ENCODE measurements around the gene ITCH.
"Not testable (repeated sequence)": the region's sequence is repeated elsewhere in the genome, so short reads cannot be mapped to it uniquely, and the experiment has no call there.

The ITCH gene

DNA sequence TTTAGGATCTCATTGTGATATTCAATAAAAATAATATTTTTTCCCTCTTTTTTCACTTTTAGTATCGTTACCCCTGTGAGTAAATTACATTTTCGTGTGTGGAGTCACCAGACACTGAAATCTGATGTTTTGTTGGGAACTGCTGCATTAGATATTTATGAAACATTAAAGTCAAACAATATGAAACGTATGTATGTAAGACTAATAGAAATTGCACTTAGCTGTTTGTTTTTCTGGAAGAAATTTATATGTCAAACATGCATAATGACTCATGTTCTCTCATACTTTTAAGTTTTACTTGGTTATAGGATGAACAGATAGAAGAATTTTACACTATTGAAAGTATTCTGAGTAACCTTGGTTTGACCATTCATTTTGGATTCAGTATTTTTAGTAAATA is 49.4 kb downstream of the ITCH start:
- in situ Hi-C loops (cut with HindIII; ENCODE audit: low sequenced_read_pairs), result no loop called here

DNA sequence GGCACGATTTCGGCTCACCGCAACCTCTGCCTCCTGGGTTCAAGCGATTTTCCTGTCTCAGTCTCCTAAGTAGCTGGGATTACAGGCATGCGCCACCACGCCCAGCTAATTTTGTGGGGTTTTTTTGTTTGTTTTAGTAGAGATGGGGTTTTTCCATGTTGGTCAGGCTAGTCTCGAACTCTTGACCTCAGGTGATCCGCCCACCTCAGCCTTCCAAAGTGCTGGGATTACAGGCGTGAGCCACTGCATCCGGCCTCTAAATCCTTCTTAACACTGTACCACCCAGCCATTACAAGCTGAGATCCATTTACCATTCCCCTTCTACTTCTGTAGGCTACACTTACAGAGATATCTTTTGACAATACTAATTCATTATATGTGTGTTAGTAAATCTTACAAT is 51.5 kb downstream of the ITCH start:
- in situ Hi-C loops (cut with HindIII; ENCODE audit: low sequenced_read_pairs), result not testable (repeated sequence)

DNA sequence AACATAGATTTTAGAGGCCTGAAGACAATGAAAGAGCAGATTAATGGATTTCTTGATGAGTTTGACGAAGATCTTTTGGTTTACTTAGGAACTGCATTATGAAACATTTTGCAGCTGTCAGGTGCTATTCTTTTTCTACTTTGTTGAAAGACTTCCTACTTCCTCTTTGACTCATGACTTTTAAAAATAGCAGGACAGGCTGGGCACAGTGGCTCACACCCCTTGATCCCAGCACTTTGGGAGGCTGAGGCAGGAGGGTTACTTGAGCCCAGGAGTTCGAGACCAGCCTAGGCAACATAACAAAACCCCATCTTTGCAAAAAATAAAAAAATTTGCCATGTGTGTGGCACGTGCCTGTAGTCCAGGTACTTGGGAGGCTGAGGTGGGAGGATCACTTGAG is 52.0 kb downstream of the ITCH start:
- in situ Hi-C loops (cut with HindIII; ENCODE audit: low sequenced_read_pairs), result no loop called here

DNA sequence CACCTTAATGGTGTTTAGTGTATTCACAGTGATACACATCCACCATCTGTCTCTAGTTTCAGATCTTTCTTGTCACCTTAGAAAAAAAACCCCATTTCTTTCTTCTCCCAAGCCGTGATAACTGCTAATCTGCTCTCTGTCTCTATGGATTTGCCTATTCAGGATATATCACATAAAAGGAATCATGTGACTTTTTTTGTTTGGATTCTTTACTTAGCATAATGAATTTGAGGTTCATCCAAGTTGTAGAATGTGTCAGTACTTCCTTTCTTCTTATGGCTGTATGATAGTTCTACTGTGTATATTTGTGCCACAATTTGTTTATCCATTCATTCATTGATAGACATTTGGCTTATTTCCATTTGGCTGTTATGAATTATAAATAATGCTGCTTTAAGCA is 57.1 kb downstream of the ITCH start:
- in situ Hi-C loops (cut with HindIII; ENCODE audit: low sequenced_read_pairs), result no loop called here

DNA sequence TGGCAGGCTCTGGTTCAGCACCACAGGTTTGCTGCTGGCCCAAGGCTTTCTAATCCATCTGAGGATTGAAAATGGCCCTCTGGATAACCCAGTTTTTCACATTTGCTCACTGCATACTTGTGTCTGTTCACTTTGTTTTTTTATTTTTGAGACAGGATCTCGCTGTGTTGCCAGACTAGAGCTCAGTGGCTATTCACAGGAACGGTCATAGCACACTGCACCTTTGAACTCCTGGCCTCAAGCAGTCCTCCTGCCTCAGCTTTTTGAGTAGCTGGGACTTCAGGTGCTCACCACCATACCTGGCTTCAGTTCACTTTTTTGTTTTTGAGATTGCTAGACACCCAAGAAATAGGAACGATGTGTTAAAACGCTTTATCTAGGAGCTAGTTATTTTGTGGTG is 57.9 kb downstream of the ITCH start:
- in situ Hi-C loops (cut with HindIII; ENCODE audit: low sequenced_read_pairs), result no loop called here

DNA sequence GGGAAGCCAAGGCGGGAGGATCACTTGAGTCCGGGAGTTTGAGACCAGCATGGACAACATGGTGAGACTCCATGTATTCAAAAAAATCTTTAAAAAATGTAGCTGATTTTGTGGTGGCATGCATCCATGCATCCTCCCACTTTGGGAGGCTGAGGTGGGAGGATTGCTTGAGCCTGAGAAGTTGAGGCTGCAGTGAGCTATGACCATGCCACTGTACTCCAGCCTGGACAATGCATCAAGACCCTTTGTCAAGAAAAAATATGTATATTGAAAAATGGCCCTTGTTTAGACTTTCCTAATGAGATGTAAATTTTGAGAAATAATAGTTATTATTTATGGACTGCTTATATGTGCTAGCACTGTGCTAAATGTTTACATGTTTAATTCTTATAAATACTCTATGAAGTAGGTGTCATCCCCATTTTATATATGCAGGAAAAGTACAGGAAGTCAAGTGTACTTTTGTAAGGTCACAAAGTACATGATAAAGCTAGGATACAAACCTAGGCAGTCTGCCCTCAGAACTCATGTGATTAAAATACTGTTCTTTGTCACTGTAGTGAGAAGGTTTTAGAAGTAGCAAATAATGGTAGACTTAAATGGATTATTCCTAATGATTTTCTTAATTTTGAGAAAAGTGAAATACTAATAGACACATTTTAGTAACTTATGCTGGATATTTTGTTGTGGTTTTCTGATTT is 58.8 kb downstream of the ITCH start:
- in situ Hi-C loops (cut with HindIII; ENCODE audit: low sequenced_read_pairs), result no loop called here

DNA sequence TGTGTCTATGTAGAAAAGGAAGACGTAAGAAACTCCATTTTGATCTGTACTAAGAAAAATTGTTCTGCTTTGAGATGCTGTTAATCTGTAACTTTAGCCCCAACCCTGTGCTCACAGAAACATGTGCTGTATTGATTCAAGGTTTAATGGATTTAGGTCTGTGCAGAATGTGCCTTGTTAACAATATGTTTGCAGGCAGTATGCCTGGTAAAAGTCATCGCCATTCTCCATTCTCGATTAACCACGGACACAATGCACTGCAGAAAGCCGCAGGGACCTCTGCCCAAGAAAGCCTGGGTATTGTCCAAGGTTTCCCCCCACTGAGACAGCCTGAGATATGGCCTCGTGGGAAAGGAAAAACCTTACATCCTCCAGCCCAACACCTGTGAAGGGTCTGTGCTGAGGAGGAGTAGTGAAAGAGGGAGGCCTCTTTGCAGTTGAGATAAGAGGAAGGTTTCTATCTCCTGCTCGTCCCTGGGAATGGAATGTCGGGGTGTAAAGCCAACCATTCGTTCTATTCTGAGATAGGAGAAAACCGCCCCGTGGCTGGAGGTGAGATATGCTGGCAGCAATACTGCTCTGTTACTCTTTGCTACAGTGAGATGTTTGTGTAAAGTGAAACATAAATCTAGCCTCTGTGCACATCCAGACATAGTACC is 62.1 kb downstream of the ITCH start:
- in situ Hi-C loops (cut with HindIII; ENCODE audit: low sequenced_read_pairs), result not testable (repeated sequence)

DNA sequence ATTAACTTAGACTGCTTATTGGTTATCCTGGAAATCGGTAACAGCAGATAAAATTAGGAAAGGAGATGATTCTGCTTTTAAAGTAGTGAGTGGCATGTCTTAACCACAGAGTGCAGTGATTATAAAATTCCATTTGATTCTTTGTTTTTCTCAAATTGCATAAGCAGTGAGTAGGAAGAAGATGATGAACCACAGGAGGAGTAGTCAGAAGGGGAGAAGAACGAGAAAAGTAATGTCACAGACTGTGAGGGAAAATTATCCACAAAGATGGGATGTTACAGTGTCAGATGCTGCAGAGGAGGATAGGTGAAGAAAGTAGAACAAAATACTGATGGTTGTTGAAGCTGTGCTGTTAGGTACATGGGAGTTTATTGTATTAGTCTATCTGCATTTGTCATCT is 63.0 kb downstream of the ITCH start:
- in situ Hi-C loops (cut with HindIII; ENCODE audit: low sequenced_read_pairs), result no loop called here

DNA sequence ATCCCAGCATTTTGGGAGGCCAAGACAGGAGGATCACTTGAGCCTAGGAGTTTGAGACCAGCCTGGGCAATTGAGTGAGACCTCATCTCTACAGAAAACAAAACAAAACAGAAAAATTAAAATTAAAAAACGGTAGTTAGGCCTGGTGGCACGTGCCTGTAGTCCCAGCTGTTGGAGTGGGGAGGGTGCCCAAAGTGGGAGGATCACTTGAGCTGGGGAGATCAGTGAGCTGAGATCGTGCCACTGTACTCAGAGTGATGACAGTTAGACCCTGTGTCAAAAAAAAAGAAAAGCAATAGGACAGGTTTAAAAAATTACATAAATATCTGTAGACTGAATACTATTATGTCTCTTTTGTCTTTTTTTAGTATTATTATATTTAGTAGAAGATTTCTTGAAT is 64.3 kb downstream of the ITCH start:
- in situ Hi-C loops (cut with HindIII; ENCODE audit: low sequenced_read_pairs), result no loop called here

DNA sequence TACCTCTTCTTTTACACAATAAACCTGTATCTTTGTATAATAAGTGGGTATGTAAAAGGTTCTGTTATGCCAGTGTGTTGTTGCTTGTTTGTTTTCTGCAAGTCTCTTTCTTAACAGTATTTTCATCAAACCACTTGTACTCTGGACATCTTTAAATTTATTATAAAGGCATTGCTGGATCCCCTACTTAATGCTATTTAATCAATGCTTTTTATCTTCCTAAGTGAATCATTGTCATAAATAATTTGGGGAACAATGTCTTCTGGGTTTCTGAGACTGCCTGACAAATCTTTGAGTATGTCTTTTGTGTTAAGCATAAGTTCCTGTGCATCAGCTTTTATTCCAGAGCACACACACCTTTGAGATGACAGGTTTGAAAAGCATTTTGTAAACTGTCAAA is 64.7 kb downstream of the ITCH start:
- in situ Hi-C loops (cut with HindIII; ENCODE audit: low sequenced_read_pairs), result no loop called here

DNA sequence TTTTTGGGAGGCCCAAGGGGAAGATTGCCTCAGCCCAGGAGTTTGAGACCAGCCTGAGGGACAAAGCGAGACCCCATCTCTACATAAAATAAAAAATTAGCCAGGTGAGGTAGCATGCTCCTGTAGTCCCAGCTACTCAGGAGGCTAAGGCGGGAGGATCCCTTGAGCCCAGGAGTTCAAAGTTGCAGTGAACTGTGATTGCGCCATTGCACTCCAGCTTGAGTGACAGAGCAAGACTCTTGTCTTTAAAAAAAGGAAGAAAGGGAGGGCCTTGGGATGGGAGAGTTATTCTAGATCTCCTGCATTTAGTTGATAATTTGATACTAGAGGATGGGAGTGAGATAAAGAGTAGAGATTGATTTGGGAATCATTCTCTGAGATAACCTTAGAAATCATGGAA is 68.1 kb downstream of the ITCH start:
- in situ Hi-C loops (cut with HindIII; ENCODE audit: low sequenced_read_pairs), result no loop called here

DNA sequence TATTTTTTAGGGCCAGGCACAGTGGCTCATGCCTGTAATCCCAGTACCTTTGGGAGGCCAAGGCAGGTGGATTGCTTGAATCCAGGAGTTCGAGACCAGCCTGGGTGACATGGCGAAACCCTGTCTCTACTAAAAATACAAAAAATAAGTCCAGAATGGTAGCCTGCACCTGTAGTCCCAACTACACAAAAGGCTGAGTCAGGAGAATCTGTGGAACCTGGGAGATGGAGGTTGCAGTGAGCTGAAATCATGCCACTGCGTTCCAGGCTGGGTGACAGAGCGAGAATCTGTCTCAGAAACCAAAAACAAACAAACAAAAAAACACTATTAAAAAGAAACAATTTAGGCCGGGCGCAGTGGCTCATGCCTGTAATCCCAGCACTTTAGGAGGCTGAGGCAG is 69.6 kb downstream of the ITCH start:
- in situ Hi-C loops (cut with HindIII; ENCODE audit: low sequenced_read_pairs), result not testable (repeated sequence)

DNA sequence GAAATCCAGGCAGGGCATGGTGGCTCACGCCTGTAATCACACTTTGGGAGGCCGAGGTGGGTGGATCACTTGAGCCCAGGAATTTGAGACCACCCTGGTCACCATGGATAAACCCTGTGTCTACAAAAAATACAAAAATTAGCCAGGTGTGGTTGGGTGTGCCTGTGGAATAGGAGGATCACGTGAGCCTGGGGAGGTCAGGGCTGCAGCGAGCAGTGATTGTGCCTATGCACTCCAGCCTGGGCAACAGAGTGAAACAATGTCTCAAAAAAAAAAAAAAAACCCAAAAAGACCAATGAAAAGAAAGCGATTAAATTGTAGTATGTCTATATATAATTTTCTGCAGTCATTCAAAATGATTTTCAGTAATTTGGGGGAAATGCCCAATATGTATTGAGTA is 70.3 kb downstream of the ITCH start:
- in situ Hi-C loops (cut with HindIII; ENCODE audit: low sequenced_read_pairs), result no loop called here

DNA sequence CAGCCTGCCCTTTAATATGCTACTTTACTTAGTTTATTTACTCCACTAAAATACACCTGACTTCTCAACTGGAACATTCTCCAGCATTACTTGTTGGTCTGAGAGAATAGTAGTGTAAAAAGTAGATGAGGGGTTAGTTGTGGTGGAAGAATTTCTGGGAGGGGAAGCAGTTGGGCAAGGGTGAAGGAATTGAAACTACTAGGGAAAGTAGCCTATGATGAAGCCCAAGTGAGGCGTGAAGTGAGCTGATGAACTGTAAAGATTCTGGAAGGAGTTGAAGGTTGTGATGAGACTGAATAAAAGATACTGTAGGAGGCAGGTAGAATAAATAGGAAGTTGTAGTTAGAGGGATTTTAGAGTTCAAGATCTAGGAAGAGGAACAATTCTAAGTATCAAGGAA is 72.5 kb downstream of the ITCH start:
- in situ Hi-C loops (cut with HindIII; ENCODE audit: low sequenced_read_pairs), result no loop called here

DNA sequence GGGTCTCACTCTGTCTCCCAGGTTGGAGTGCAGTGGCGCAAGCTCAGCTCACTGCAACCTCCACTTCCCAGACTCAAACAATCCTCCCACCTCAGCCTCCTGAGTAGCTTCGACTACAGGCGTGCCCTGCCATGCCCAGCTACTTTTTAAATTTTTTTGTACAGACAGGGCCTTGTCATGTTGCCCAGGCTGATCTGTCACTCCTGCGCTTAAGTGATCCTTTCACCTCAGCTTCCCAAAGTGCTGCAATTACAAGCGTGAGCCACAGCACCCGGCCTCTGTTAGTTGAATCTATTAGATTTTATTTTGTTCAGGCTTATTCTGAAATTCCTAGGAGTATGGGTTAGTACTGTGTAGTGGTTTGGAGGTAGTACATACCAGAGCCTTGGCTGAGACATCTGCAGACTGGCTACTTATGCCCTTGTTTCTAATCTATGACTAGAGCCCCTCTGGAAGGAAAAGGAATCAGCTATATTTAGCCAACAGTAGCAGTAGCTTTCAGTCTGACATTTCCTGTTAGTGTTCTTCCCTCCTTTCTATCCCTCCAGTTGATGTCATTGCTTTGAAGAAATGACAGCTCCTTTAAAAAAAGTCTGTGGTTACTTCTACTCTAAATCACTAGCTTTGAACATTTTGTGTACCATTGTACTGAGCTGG is 74.4 kb downstream of the ITCH start:
- in situ Hi-C loops (cut with HindIII; ENCODE audit: low sequenced_read_pairs), result no loop called here

DNA sequence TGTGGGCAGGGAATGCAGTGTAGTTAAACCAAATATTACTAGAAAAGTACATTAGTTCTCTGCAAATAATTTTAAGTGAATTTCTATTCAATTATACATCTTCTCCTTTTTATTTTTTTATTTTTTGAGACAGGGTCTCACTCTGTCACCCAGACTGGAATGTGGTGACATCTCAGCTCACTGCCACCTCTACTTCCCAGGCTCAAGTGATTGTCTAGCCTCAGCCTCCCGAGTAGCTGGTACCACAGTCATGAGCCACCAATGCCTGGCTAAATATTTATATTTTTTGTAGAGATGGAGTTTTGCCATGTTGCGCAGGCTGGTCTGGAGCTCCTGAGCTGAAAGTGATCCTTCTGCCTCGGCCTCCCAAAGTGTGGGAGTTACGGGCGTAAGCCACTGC is 76.1 kb downstream of the ITCH start:
- in situ Hi-C loops (cut with HindIII; ENCODE audit: low sequenced_read_pairs), result no loop called here

DNA sequence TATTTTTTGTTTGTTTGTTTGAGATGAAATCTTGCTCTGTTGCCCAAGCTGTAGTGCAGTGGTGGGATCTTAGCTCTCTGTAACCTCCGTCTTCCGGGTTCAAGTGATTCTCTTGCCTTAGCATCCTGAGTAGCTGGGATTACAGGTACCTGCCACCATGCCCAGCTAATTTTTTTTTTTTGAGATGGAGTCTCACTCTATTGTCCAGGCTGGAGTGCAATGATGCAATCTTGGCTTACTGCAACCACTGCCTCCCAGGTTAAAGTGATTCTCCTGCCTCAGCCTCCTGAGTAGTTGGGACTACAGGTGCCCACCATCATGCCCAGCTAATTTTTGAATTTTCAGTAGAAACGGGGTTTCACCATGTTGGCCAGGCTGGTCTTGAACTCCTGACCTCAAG is 78.3 kb downstream of the ITCH start:
- in situ Hi-C loops (cut with HindIII; ENCODE audit: low sequenced_read_pairs), result not testable (repeated sequence)

DNA sequence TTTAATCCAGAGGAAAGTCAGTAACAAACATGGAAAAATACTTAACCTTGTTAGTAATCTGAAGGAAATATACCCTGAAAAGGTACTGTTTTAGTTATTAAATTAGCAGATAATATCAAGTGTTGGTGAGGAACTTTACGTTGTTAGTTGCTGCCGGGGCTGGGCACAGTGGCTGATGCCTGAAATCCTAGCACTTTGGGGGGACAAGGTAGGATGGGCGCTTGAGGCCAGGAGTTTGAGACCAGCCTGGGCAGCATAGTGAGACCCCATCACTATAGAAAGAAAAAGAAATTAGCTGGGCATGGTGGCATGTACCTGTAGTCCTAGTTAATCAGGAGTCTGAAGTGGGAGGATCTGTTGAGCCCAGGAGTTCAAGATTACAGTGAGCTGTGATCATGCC is 80.5 kb downstream of the ITCH start:
- in situ Hi-C loops (cut with HindIII; ENCODE audit: low sequenced_read_pairs), result no loop called here

DNA sequence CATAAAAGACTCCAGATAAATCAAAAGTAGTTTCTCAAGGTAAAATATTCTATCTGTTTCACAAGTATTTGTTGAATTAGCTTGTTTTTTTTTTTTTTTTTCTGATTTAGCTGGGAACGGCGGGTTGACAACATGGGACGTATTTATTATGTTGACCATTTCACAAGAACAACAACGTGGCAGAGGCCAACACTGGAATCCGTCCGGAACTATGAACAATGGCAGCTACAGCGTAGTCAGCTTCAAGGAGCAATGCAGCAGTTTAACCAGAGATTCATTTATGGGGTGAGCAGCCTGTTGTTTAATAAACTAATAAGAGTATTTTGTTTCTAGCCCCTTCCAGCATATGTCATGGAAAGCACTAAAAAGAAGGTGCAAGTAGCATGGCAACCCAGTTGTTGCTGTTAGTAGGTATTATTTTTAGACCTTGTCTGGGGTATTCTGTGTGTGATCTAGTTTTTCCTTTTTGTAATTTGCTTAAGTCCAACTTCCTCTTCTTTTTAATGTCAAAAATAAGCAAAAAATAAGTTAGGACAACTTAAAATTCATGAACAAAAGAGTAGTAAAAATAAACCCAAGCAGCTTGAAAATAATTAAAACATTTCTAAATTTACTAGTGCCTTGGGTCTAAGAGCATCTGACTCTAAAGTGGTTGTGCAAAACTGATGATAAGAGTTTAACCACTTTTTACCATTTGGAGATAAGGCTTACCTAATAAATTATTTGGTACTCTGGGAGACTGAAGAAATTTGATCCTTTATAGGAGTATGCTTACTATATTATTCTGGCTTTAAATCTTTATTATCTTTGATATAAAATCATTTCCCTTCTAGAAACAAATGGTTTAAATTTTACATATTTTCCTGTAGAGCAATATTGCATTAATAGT is 82.3 kb downstream of the ITCH start:
- in situ Hi-C loops (cut with HindIII; ENCODE audit: low sequenced_read_pairs), result no loop called here

DNA sequence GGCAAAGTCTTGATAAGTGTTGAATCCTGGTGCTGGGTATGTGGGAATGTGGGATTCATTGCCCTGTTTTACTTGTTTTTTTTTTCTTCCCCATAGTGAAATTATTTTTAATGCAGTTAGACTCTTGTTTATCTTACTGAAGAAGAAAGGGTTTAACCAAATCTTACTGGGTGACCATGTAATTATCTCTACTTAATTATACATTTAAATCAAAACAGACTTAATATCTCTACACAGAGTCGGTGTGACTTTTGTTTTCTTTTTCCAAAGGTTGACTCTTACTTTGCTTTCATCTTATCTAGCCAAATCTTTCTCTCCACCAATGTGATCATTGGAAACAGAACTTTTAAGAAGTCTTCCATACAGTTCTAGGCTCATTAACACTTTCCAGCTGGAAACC is 85.4 kb downstream of the ITCH start:
- in situ Hi-C loops (cut with HindIII; ENCODE audit: low sequenced_read_pairs), result no loop called here

Measured in DLD1 (cell line).